IMR-90 (cell line): ENCODE measurements around the gene NCAM1. TPM values are rescaled to one million over a fixed set of nuclear protein-coding genes. Genes with fewer than 3 reads are reported as not detected.

Experiments
- ATAC-seq: fragments of 200-7000 bp; cut with Tn5 transposase; 2 replicates; pipeline ENCODE4 v1.9.1; 2020; ENCODE audit warnings: low read depth, mild to moderate bottlenecking, moderate library complexity
- BruUV-seq: library from RNA; stranded (reverse); fragments of 400-500 nt; replicated peaks from 2 replicates; lab custom pipeline; 2021; lab: Mats Ljungman, UMichigan
- CTCF ChIA-PET: fragments of 300-600 bp; formaldehyde crosslinking; extraction: SDS; loops from one replicate; lab custom pipeline; 2021; ENCODE audit warnings: antibody characterized with exemption; lab: Yijun Ruan, JAX
- POLR2A ChIA-PET: fragments of 300-600 bp; sonication (Branson Sonifier 250); formaldehyde crosslinking; loops from one replicate; lab custom pipeline; 2022; ENCODE audit warnings: antibody characterized with exemption; ENCODE audit not compliant: unreplicated experiment; lab: Charles Lee
- DNase-seq: peaks from one replicate; pipeline ENCODE4 v3.0.0; 2013
- H2AFZ ChIP-seq: replicated peaks from 2 replicates; pipeline ENCODE3; 2013; ENCODE audit warnings: low read length, mild to moderate bottlenecking; ENCODE audit not compliant: poor library complexity
- H2AK5ac ChIP-seq: 2 replicates; pipeline ENCODE4 v1.6.1; 2013; ENCODE audit warnings: low read depth, low read length, inconsistent platforms
- H2AK9ac ChIP-seq: replicated peaks from 2 replicates; pipeline ENCODE3; 2013; ENCODE audit warnings: mild to moderate bottlenecking, low read depth, low read length, moderate library complexity; ENCODE audit not compliant: poor library complexity
- H2BK120ac ChIP-seq: 2 replicates; pipeline ENCODE4 v1.6.1; 2013; ENCODE audit warnings: low read depth, low read length, inconsistent platforms
- H2BK15ac ChIP-seq: 3 replicates; pipeline ENCODE4 v1.6.1; 2013; ENCODE audit warnings: low read depth, low read length, inconsistent platforms
- H2BK20ac ChIP-seq: 2 replicates; pipeline ENCODE4 v1.6.1; 2013; ENCODE audit warnings: low read depth, mild to moderate bottlenecking, inconsistent platforms, low read length, moderate library complexity
- H2BK5ac ChIP-seq: 2 replicates; pipeline ENCODE4 v1.6.1; 2013; ENCODE audit warnings: mild to moderate bottlenecking, low read depth, low read length, inconsistent platforms; ENCODE audit not compliant: poor library complexity, severe bottlenecking
- H3K14ac ChIP-seq: replicated peaks from 2 replicates; pipeline ENCODE4 v1.6.1; 2013; ENCODE audit warnings: low read depth, low read length, inconsistent platforms
- H3K18ac ChIP-seq: 2 replicates; pipeline ENCODE4 v1.6.1; 2013; ENCODE audit warnings: low read depth, low read length, control low read depth
- H3K23ac ChIP-seq: 2 replicates; pipeline ENCODE4 v1.6.1; 2013; ENCODE audit warnings: low read depth, low read length, inconsistent platforms
- H3K27ac ChIP-seq: 2 replicates; pipeline ENCODE4 v1.5.1; 2013; ENCODE audit warnings: mild to moderate bottlenecking, control low read depth, low read length; ENCODE audit not compliant: insufficient read depth
- H3K27me3 ChIP-seq: 2 replicates; pipeline ENCODE4 v1.6.1; 2013; ENCODE audit warnings: low read length; ENCODE audit not compliant: control insufficient read depth, insufficient read depth
- H3K36me3 ChIP-seq: 2 replicates; pipeline ENCODE4 v1.6.1; 2013; ENCODE audit warnings: low read length, mixed read lengths; ENCODE audit not compliant: control insufficient read depth, insufficient read depth
- H3K4ac ChIP-seq: 2 replicates; pipeline ENCODE4 v1.6.1; 2013; ENCODE audit warnings: low read depth, low read length, inconsistent platforms
- H3K4me1 ChIP-seq: 2 replicates; pipeline ENCODE4 v1.6.1; 2013; ENCODE audit warnings: low read length, mixed read lengths; ENCODE audit not compliant: control insufficient read depth, insufficient read depth
- H3K4me2 ChIP-seq: 2 replicates; pipeline ENCODE4 v1.6.1; 2013; ENCODE audit warnings: low read depth, mild to moderate bottlenecking, control low read depth, low read length, moderate library complexity
- H3K4me3 ChIP-seq: 2 replicates; pipeline ENCODE4 v1.5.1; 2013; ENCODE audit warnings: low read depth, mild to moderate bottlenecking, control low read depth, low read length, moderate library complexity; ENCODE audit not compliant: insufficient read depth
- H3K56ac ChIP-seq: 2 replicates; pipeline ENCODE4 v1.6.1; 2013; ENCODE audit warnings: low read length, inconsistent platforms; ENCODE audit not compliant: insufficient read depth; ENCODE audit errors: extremely low read depth
- H3K79me1 ChIP-seq, 2 experiments: 2 replicates each; pipeline ENCODE4 v1.6.1; 2013; ENCODE audit warnings: low read length in 2 of 2, inconsistent platforms in 1 of 2, low read depth in 1 of 2
- H3K9ac ChIP-seq: 2 replicates; pipeline ENCODE4 v1.6.1; 2013; ENCODE audit warnings: low read depth, low read length, control low read depth
- H3K9me1 ChIP-seq: 2 replicates; pipeline ENCODE4 v1.6.1; 2013; ENCODE audit warnings: low read length, inconsistent platforms; ENCODE audit not compliant: insufficient read depth
- H3K9me3 ChIP-seq: 2 replicates; pipeline ENCODE4 v1.6.1; 2013; ENCODE audit warnings: low read length; ENCODE audit not compliant: control insufficient read depth, insufficient read depth
- H4K20me1 ChIP-seq: 2 replicates; pipeline ENCODE4 v1.6.1; 2013; ENCODE audit warnings: low read length, inconsistent platforms; ENCODE audit not compliant: insufficient read depth
- H4K5ac ChIP-seq: 2 replicates; pipeline ENCODE4 v1.6.1; 2013; ENCODE audit warnings: mild to moderate bottlenecking, low read depth, low read length, control low read depth
- H4K8ac ChIP-seq, 2 experiments: 2 replicates each; pipeline ENCODE4 v1.6.1; 2013; ENCODE audit warnings: low read depth in 2 of 2, low read length in 2 of 2, control low read depth in 1 of 2, inconsistent platforms in 1 of 2
- H4K91ac ChIP-seq: 2 replicates; pipeline ENCODE4 v1.6.1; 2013; ENCODE audit warnings: low read depth, low read length, inconsistent platforms; ENCODE audit not compliant: insufficient read depth
- BHLHE40 ChIP-seq: fragments of 150-350 bp; IDR thresholded peaks from 2 replicates; pipeline ENCODE4 v1.6.1; 2016; ENCODE audit warnings: mild to moderate bottlenecking, low read depth, low read length
- CEBPB ChIP-seq: IDR thresholded peaks from 2 replicates; pipeline ENCODE4 v1.6.1; 2012; ENCODE audit warnings: low read depth, low read length, improper control_type of control experiment
- CHD1 ChIP-seq: IDR thresholded peaks from 2 replicates; pipeline ENCODE4 v1.6.1; 2012; ENCODE audit warnings: low read depth, low read length, improper control_type of control experiment
- FOS ChIP-seq: fragments of 150-350 bp; IDR thresholded peaks from 2 replicates; pipeline ENCODE4 v1.6.1; 2016; ENCODE audit warnings: low read depth, low read length
- MAFK ChIP-seq: IDR thresholded peaks from 2 replicates; pipeline ENCODE4 v1.6.1; 2012; ENCODE audit warnings: low read depth, low read length, improper control_type of control experiment
- MAZ ChIP-seq: IDR thresholded peaks from 2 replicates; pipeline ENCODE4 v1.6.1; 2012; ENCODE audit warnings: low read depth, mild to moderate bottlenecking, low read length, improper control_type of control experiment, moderate library complexity, borderline replicate concordance
- MXI1 ChIP-seq: IDR thresholded peaks from 2 replicates; pipeline ENCODE4 v1.6.1; 2012; ENCODE audit warnings: low read depth, mild to moderate bottlenecking, low read length, moderate library complexity, borderline replicate concordance
- NFE2L2 ChIP-seq: fragments of 150-350 bp; IDR thresholded peaks from 2 replicates; pipeline ENCODE4 v1.6.1; 2016; ENCODE audit warnings: low read depth, mild to moderate bottlenecking, low read length
- POLR2A ChIP-seq: IDR thresholded peaks from 2 replicates; pipeline ENCODE4 v1.6.1; 2012; ENCODE audit warnings: mild to moderate bottlenecking, low read depth, low read length
- RAD21 ChIP-seq: IDR thresholded peaks from 2 replicates; pipeline ENCODE4 v1.6.1; 2012; ENCODE audit warnings: low read length, improper control_type of control experiment
- RCOR1 ChIP-seq: IDR thresholded peaks from 2 replicates; pipeline ENCODE4 v1.6.1; 2012; ENCODE audit warnings: mild to moderate bottlenecking, low read length, improper control_type of control experiment; ENCODE audit not compliant: insufficient replicate concordance
- RFX5 ChIP-seq: IDR thresholded peaks from 2 replicates; pipeline ENCODE4 v1.8.0; 2012; ENCODE audit warnings: low read depth, mild to moderate bottlenecking, low read length, moderate library complexity
- SMC3 ChIP-seq: fragments of 150-350 bp; IDR thresholded peaks from 2 replicates; pipeline ENCODE4 v1.6.1; 2016; ENCODE audit warnings: low read depth, mild to moderate bottlenecking, antibody characterized with exemption, low read length, moderate library complexity
- USF2 ChIP-seq: fragments of 150-350 bp; IDR thresholded peaks from 2 replicates; pipeline ENCODE4 v1.6.1; 2017; ENCODE audit warnings: mild to moderate bottlenecking, antibody characterized with exemption, low read length, low read depth
- WGBS, 2 experiments: methylation state at CpG; one replicate each; pipeline versions ENCODE4 v1.1.5 to v1.1.7; 2013; ENCODE audit warnings: missing lambda C conversion rate in 2 of 2; ENCODE audit not compliant: insufficient read length in 1 of 2; ENCODE audit errors: extremely low coverage in 2 of 2; 5-methylcytosine and 5-hydroxymethylcytosine counted together
- dilution Hi-C: fragments of 300-500 bp; cut with HindIII; formaldehyde crosslinking; loops from one replicate; pipeline ENCODE4 v1.14.3; 2018; ENCODE audit warnings: low sequenced_read_pairs; ENCODE audit not compliant: unreplicated experiment
- in situ Hi-C: fragments of 300-500 bp; cut with MboI; formaldehyde crosslinking; loops from 3 replicates; pipeline ENCODE4 v1.14.3; 2019; ENCODE audit warnings: low sequenced_read_pairs, inconsistent platforms, mixed read lengths
- intact Hi-C: fragments of 100-400 bp; cut with micrococcal nuclease; formaldehyde crosslinking; loops from 2 replicates; pipeline ENCODE4 v1.10.0; 2022
- polyA plus RNA-seq, 3 experiments: library from polyadenylated mRNA; depleted of rRNA; stranded (reverse); fragments of >200 nt; gene quantifications; 2 replicates each; pipeline ENCODE4 v1.2.3, GENCODE V29; 2012; ENCODE audit warnings: low replicate concordance in 1 of 3
- total RNA-seq: library from RNA; depleted of rRNA; stranded (reverse); fragments of >200 nt; gene quantifications from 2 replicates; pipeline ENCODE4 v1.2.3, GENCODE V29; 2012
- TF ChIP-seq, protein P1 (sequence below): conservative IDR thresholded peaks from 2 replicates; pipeline ENCODE4 v1.5.1; 2012; ENCODE audit warnings: mild to moderate bottlenecking, low read depth, low read length, improper control_type of control experiment
- TF ChIP-seq, protein P2 (sequence below): fragments of 150-350 bp; IDR thresholded peaks from 2 replicates; pipeline ENCODE4 v1.6.1; 2016; ENCODE audit warnings: low read depth, mild to moderate bottlenecking, low read length, moderate library complexity, borderline replicate concordance

Gene NCAM1
- total and polyA plus RNA-seq, 2 of the 4 experiments (the other 2 are of a cell fraction): 0.09 to 0.18 TPM

DNA sequence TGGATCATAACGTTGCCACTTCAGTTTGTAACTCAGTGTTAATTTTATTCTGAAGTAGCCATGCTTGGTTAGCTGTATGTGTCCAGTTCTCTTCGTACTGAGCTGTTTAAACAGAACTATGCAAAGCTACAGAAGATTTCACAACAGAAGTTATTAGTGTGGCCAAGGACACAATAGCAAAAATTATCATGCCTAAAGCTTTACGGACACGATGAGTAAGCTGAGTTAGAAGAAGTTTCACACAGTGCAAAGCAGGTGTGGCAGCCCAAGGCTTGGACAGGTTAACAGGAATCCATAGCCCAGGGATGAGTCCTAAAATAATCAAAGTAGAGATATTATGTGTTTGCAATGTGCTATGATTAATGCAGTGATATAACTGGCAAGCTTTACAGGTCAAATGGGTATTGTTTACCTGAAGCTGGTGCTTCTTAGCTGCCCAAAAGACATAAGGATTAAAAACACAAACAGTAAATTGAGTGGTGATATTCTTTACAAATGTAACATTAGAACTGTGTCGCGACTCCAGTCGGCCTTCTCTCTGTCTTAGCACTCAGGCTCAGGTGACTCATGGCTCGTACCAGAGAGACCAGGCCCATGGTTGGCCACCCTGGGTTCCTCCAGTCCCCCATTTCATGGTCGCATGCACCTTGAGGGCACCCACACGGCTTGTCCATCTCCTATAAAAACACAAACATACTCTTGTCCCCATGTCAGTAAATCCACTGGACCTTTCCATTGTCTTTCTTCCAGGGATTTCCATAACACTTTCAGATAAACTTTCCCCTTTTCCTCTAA is 35.5 kb upstream of the NCAM1 start:
- no peaks in the 10 kb centered on the region for H3K27me3 ChIP-seq
- H3K27ac ChIP-seq: no peak overlapping the region
- no peaks in the 10 kb centered on the region for H3K79me1 ChIP-seq
- H2AK5ac ChIP-seq: no peak overlapping the region
- TF ChIP-seq RFX5 (no peak), SMC3 (no peak), USF2 (no peak), CEBPB (no peak), NFE2L2 (no peak), MAZ (no peak), MAFK (no peak), RCOR1 (no peak), FOS (no peak), POLR2A (no peak), RAD21 (no peak), MXI1 (no peak), BHLHE40 (no peak), CHD1 (no peak)
- TF ChIP-seq, protein P1, sequence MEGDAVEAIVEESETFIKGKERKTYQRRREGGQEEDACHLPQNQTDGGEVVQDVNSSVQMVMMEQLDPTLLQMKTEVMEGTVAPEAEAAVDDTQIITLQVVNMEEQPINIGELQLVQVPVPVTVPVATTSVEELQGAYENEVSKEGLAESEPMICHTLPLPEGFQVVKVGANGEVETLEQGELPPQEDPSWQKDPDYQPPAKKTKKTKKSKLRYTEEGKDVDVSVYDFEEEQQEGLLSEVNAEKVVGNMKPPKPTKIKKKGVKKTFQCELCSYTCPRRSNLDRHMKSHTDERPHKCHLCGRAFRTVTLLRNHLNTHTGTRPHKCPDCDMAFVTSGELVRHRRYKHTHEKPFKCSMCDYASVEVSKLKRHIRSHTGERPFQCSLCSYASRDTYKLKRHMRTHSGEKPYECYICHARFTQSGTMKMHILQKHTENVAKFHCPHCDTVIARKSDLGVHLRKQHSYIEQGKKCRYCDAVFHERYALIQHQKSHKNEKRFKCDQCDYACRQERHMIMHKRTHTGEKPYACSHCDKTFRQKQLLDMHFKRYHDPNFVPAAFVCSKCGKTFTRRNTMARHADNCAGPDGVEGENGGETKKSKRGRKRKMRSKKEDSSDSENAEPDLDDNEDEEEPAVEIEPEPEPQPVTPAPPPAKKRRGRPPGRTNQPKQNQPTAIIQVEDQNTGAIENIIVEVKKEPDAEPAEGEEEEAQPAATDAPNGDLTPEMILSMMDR: no peak
- TF ChIP-seq, protein P2, sequence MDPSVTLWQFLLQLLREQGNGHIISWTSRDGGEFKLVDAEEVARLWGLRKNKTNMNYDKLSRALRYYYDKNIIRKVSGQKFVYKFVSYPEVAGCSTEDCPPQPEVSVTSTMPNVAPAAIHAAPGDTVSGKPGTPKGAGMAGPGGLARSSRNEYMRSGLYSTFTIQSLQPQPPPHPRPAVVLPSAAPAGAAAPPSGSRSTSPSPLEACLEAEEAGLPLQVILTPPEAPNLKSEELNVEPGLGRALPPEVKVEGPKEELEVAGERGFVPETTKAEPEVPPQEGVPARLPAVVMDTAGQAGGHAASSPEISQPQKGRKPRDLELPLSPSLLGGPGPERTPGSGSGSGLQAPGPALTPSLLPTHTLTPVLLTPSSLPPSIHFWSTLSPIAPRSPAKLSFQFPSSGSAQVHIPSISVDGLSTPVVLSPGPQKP: no peak
- no peak overlapping the region for H3K14ac ChIP-seq
- POLR2A ChIA-PET: no interaction called here
- intact Hi-C loops: no loop called here
- BruUV-seq: no TSS peak
- no peaks in the 10 kb centered on the region for H3K9me3 ChIP-seq
- no peak overlapping the region for H3K4me2 ChIP-seq
- H2AK9ac ChIP-seq: no peak overlapping the region
- H3K18ac ChIP-seq: no peak overlapping the region
- no peaks in the 10 kb centered on the region for H4K20me1 ChIP-seq
- H4K8ac ChIP-seq: no peak overlapping the region
- no peak overlapping the region for H2BK20ac ChIP-seq
- DNase-seq: no peak
- H2BK120ac ChIP-seq: no peak overlapping the region
- WGBS, 2 experiments: 54% methylated on average over 2 of the region's 10 CpGs; no CpG with 5 or more reads in 1 of the 2 experiments
- CTCF ChIA-PET: no interaction called here
- no peaks in the 10 kb centered on the region for H3K36me3 ChIP-seq
- no peak overlapping the region for H2BK5ac ChIP-seq
- no peak overlapping the region for H3K56ac ChIP-seq
- no peak overlapping the region for H2AFZ ChIP-seq
- no peak overlapping the region for H2BK15ac ChIP-seq
- H3K9me1 ChIP-seq: no peaks in the 10 kb centered on the region
- no peak overlapping the region for H3K23ac ChIP-seq
- no peak overlapping the region for H3K4me3 ChIP-seq
- dilution Hi-C loops: no loop called here
- no peak overlapping the region for H3K9ac ChIP-seq
- no peak overlapping the region for H4K91ac ChIP-seq
- in situ Hi-C loops: no loop called here
- no peaks in the 10 kb centered on the region for H3K4me1 ChIP-seq
- H4K5ac ChIP-seq: no peak overlapping the region
- H3K4ac ChIP-seq: no peak overlapping the region
- no peak for ATAC-seq
